HUES64 (cell line): ENCODE results near the gene PDE4D.

Experiments
- H3K27ac ChIP-seq: 2 replicates; pipeline ENCODE4 v1.7.0; 2013; ENCODE audit warnings: low read depth, low read length, inconsistent platforms
- H3K27me3 ChIP-seq: 2 replicates; pipeline ENCODE4 v1.6.1; 2013; ENCODE audit warnings: mild to moderate bottlenecking, low read length; ENCODE audit not compliant: insufficient read depth
- H3K36me3 ChIP-seq: 2 replicates; pipeline ENCODE4 v1.6.1; 2013; ENCODE audit warnings: mild to moderate bottlenecking, low read length; ENCODE audit not compliant: insufficient read depth
- H3K4me1 ChIP-seq: 2 replicates; pipeline ENCODE4 v1.6.1; 2013; ENCODE audit warnings: mild to moderate bottlenecking, low read length, moderate library complexity; ENCODE audit not compliant: insufficient read depth
- H3K4me3 ChIP-seq: 2 replicates; pipeline ENCODE4 v1.5.1; 2013; ENCODE audit warnings: mild to moderate bottlenecking, low read length, moderate library complexity
- H3K9ac ChIP-seq: 2 replicates; pipeline ENCODE4 v1.6.1; 2013; ENCODE audit warnings: mild to moderate bottlenecking, low read depth, low read length
- H3K9me3 ChIP-seq: 2 replicates; pipeline ENCODE4 v1.6.1; 2013; ENCODE audit warnings: low read depth, low read length; ENCODE audit not compliant: insufficient read depth
- WGBS: fragments of 150-250, 120-280 bp; methylation state at CpG from one replicate; pipeline ENCODE4 v1.1.7; 2013; ENCODE audit warnings: missing lambda C conversion rate; 5-methylcytosine and 5-hydroxymethylcytosine counted together

The PDE4D gene

GRCh38 chr5:59186623-59187022 is 706.9 kb downstream of the PDE4D start:
- no peak overlapping the region for H3K27ac ChIP-seq
- H3K9ac ChIP-seq = no peak overlapping the region

GRCh38 chr5:59185757-59186385 is 707.7 kb downstream of the PDE4D start:
- Histone ChIP-seq H3K9me3 (no peaks in the 10 kb centered on the region), H3K36me3 (no peaks in the 10 kb centered on the region), H3K27ac (no peak overlapping the region), H3K27me3 (no peaks in the 10 kb centered on the region), H3K9ac (no peak overlapping the region), H3K4me1 (peaks cover 25% of the 10 kb centered on the region), H3K4me3 (no peak overlapping the region)
- WGBS = 89% methylated on average over 5 of the region's 5 CpGs

More at GRCh38 chr5:59186623-59187022, 706.9 kb downstream of the PDE4D start:
- Histone ChIP-seq H3K4me3 (no peak overlapping the region), H3K4me1 (peaks cover 25% of the 10 kb centered on the region), H3K36me3 (no peaks in the 10 kb centered on the region), H3K9me3 (no peaks in the 10 kb centered on the region), H3K27me3 (no peaks in the 10 kb centered on the region)
- 97% methylated on average over 7 of the region's 8 CpGs for WGBS

GRCh38 chr5:59184769-59185168 is 708.8 kb downstream of the PDE4D start:
- no peaks in the 10 kb centered on the region for H3K9me3 ChIP-seq
- no peak overlapping the region for H3K9ac ChIP-seq
- no peaks in the 10 kb centered on the region for H3K36me3 ChIP-seq
- 88% methylated on average over 6 of the region's 6 CpGs for WGBS
- H3K27ac ChIP-seq = no peak overlapping the region
- H3K4me1 ChIP-seq = peaks cover 25% of the 10 kb centered on the region
- no peaks in the 10 kb centered on the region for H3K27me3 ChIP-seq
- no peak overlapping the region for H3K4me3 ChIP-seq

- peak overlapping the region; percentile 45 for H3K27ac ChIP-seq
- H3K27me3 ChIP-seq = no peaks in the 10 kb centered on the region
- WGBS = 86% methylated on average over 3 of the region's 3 CpGs
- H3K4me1 ChIP-seq = peaks cover 19% of the 10 kb centered on the region
- no peak overlapping the region for H3K4me3 ChIP-seq
- no peaks in the 10 kb centered on the region for H3K9me3 ChIP-seq
- no peaks in the 10 kb centered on the region for H3K36me3 ChIP-seq
- no peak overlapping the region for H3K9ac ChIP-seq
Measured at GRCh38 chr5:59182760-59183159, 710.8 kb downstream of the PDE4D start.

GRCh38 chr5:59180515-59180914 is 713.0 kb downstream of the PDE4D start:
- Histone ChIP-seq H3K4me1 (peaks cover 17% of the 10 kb centered on the region), H3K9me3 (no peaks in the 10 kb centered on the region), H3K27me3 (no peaks in the 10 kb centered on the region), H3K4me3 (no peak overlapping the region), H3K36me3 (no peaks in the 10 kb centered on the region), H3K27ac (no peak overlapping the region), H3K9ac (no peak overlapping the region)
- 95% methylated on average over 2 of the region's 2 CpGs for WGBS

- Histone ChIP-seq H3K27me3 (no peaks in the 10 kb centered on the region), H3K36me3 (no peaks in the 10 kb centered on the region), H3K4me3 (no peak overlapping the region), H3K27ac (no peak overlapping the region), H3K9ac (no peak overlapping the region), H3K4me1 (peaks cover 17% of the 10 kb centered on the region), H3K9me3 (no peaks in the 10 kb centered on the region)
- 78% methylated on average over 2 of the region's 2 CpGs for WGBS
Measured at GRCh38 chr5:59179704-59180103, 713.8 kb downstream of the PDE4D start.

GRCh38 chr5:59178482-59178881 is 715.0 kb downstream of the PDE4D start:
- WGBS = 94% methylated on average over 1 of the region's 1 CpG
- H3K27ac ChIP-seq = no peak overlapping the region
- no peak overlapping the region for H3K4me3 ChIP-seq
- no peaks in the 10 kb centered on the region for H3K27me3 ChIP-seq
- peaks cover 12% of the 10 kb centered on the region for H3K4me1 ChIP-seq
- no peaks in the 10 kb centered on the region for H3K9me3 ChIP-seq
- no peaks in the 10 kb centered on the region for H3K36me3 ChIP-seq
- H3K9ac ChIP-seq = no peak overlapping the region

GRCh38 chr5:59178071-59178470 is 715.5 kb downstream of the PDE4D start:
- Histone ChIP-seq H3K4me1 (peaks cover 8% of the 10 kb centered on the region), H3K4me3 (no peak overlapping the region), H3K27ac (no peak overlapping the region), H3K27me3 (no peaks in the 10 kb centered on the region), H3K36me3 (no peaks in the 10 kb centered on the region), H3K9me3 (no peaks in the 10 kb centered on the region), H3K9ac (no peak overlapping the region)
- WGBS = 87% methylated on average over 2 of the region's 2 CpGs

- no peak overlapping the region for H3K9ac ChIP-seq
- H3K4me3 ChIP-seq = no peak overlapping the region
- peaks cover 4% of the 10 kb centered on the region for H3K4me1 ChIP-seq
- no peak overlapping the region for H3K27ac ChIP-seq
- no peaks in the 10 kb centered on the region for H3K9me3 ChIP-seq
- H3K27me3 ChIP-seq = no peaks in the 10 kb centered on the region
- WGBS = 94% methylated on average over 3 of the region's 3 CpGs
- no peaks in the 10 kb centered on the region for H3K36me3 ChIP-seq
Measured at GRCh38 chr5:59177644-59178043, 715.9 kb downstream of the PDE4D start.

GRCh38 chr5:59174248-59174844 is 719.2 kb downstream of the PDE4D start:
- Histone ChIP-seq H3K9me3 (no peaks in the 10 kb centered on the region), H3K9ac (no peak overlapping the region), H3K4me1 (no peaks in the 10 kb centered on the region), H3K36me3 (no peaks in the 10 kb centered on the region), H3K27ac (no peak overlapping the region), H3K27me3 (no peaks in the 10 kb centered on the region), H3K4me3 (no peak overlapping the region)
- 44% methylated on average over 2 of the region's 5 CpGs for WGBS

- Histone ChIP-seq H3K27ac (no peak overlapping the region), H3K9me3 (no peaks in the 10 kb centered on the region), H3K9ac (no peak overlapping the region), H3K27me3 (no peaks in the 10 kb centered on the region), H3K36me3 (no peaks in the 10 kb centered on the region), H3K4me1 (no peaks in the 10 kb centered on the region), H3K4me3 (no peak overlapping the region)
- no CpG with 5 or more reads among the region's 1 CpG for WGBS
Measured at GRCh38 chr5:59173578-59173977, 719.9 kb downstream of the PDE4D start.
